GM23338 (cell line): ENCODE results near the gene TWIST2.

Experiments
- CTCF ChIP-seq, 2 experiments: fragments of 200-600 bp in 1 of 2; sonication (generic) in 1 of 2; conservative IDR thresholded peaks; 2 replicates each; pipeline versions ENCODE4 v1.5.1 to v1.6.1; 2016 to 2017; ENCODE audit warnings: antibody characterized with exemption in 2 of 2, low read depth in 2 of 2, mild to moderate bottlenecking in 2 of 2, moderate library complexity in 1 of 2
- EZH2 ChIP-seq: fragments of 200-600 bp; sonication (generic); IDR thresholded peaks from one replicate; pipeline ENCODE4 v1.8.0; 2017; ENCODE audit warnings: antibody characterized with exemption, mild to moderate bottlenecking, low read depth; ENCODE audit not compliant: unreplicated experiment
- EZH2phosphoT487 ChIP-seq: fragments of 200-600 bp; sonication (generic); IDR thresholded peaks from one replicate; pipeline ENCODE4 v1.8.1; 2018; ENCODE audit warnings: antibody characterized with exemption; ENCODE audit not compliant: unreplicated experiment
- JUNB ChIP-seq: IDR thresholded peaks from one replicate; pipeline ENCODE4 v1.6.1; 2016; ENCODE audit warnings: antibody characterized with exemption; ENCODE audit not compliant: unreplicated experiment
- REST ChIP-seq: IDR thresholded peaks from one replicate; pipeline ENCODE4 v1.6.1; 2018; ENCODE audit warnings: antibody characterized with exemption; ENCODE audit not compliant: unreplicated experiment

GRCh38 chr2:238892796-238893195, 44.9 kb downstream of the TWIST2 start:
- TF ChIP-seq CTCF (conservative IDR thresholded peaks at IDR 0.05; ENCODE audit: low read depth in 2 of 2) (no peak), EZH2phosphoT487 (no peak), REST (no peak), JUNB (no peak), EZH2 (no peak)
